Mesothelial cell of epicardium (in vitro differentiated cells): Measurements from ENCODE around the gene ZC3HAV1L. TPM values are rescaled to one million over a fixed set of nuclear protein-coding genes. Genes with fewer than 3 reads are reported as not detected.

Experiments used
- DNase-seq, 2 experiments: peaks; one replicate each; pipeline ENCODE4 v3.0.0; 2021; ENCODE audit warnings: low spot score in 2 of 2; ENCODE audit not compliant: unreplicated experiment in 2 of 2
- H3K27ac Mint-ChIP-seq: 2 replicates; pipeline ENCODE4 v1.8.0; 2021; ENCODE audit warnings: mixed read lengths
- H3K27me3 Mint-ChIP-seq: 2 replicates; pipeline ENCODE4 v1.8.0; 2021; ENCODE audit warnings: low read depth, mixed read lengths
- H3K36me3 Mint-ChIP-seq: 2 replicates; pipeline ENCODE4 v1.8.0; 2021; ENCODE audit warnings: mixed read lengths
- H3K4me1 Mint-ChIP-seq: 2 replicates; pipeline ENCODE4 v1.8.0; 2021; ENCODE audit warnings: mixed read lengths
- H3K4me3 Mint-ChIP-seq: 2 replicates; pipeline ENCODE4 v1.8.0; 2021; ENCODE audit warnings: mild to moderate bottlenecking, moderate library complexity, mixed read lengths
- H3K9me3 Mint-ChIP-seq: 2 replicates; pipeline ENCODE4 v1.8.0; 2021; ENCODE audit warnings: mixed read lengths
- CTCF ChIP-seq: fragments of 200-600 bp; sonication (generic); IDR thresholded peaks from one replicate; pipeline ENCODE4 v1.5.0; 2021; ENCODE audit warnings: antibody characterized with exemption; ENCODE audit not compliant: unreplicated experiment
- total RNA-seq: library from RNA; stranded (reverse); gene quantifications from 3 replicates; pipeline ENCODE4 v1.2.1, GENCODE V29; 2021

The ZC3HAV1L gene
- total RNA-seq, 1 donor from 2014 or later = 1.9 TPM

DNA sequence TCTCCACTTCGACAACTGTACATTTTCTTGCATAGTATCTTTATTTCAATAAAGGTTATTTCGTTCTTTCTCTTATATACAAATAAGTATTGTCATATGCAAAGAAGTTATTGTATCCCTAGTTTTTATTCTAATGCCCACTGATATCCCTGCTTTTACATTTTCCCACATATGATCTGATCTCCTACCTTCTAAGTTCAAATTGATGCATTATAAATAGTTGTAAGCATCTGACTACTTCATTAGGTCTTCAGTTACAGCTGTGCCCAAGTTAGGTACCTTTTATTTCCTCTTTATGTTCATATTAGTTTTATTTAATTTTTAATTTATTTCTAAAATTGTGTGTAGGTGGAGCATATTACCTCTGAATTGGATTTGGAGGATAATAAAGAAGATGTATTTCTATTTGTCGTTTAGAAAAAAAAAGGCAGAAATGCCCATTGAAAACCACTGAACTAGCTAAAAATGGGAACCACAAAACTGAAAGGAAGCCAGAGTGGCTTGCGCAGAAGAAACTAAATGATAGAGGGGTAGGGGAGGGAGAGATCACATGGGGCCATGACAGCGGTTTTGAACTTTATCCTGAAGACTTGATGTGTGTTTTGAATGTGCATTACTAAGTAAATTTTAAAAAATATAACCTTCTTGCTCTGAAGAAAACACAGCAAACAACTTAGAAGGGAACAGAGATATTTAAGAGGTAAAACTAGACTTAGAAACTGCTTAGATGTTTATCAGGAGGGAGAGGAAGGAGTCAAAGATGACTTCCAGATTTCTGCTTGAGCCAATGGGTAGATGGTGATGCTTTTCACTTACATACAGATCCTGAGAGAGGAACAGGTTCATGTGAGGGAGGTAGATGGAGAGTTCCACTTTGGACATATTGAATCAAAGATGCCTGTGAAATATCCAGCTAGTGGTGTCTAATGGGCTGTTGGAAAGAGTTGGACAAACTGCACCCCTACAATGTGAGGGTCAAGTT lies 9.3 kb upstream of the ZC3HAV1L start:
- Mint-ChIP-seq H3K9me3 (no peaks in the 10 kb centered on the region), H3K36me3 (peaks cover 22% of the 10 kb centered on the region)

GRCh38 chr7:139043823-139044812 lies 8.3 kb upstream of the ZC3HAV1L start:
- H3K9me3 Mint-ChIP-seq = no peaks in the 10 kb centered on the region
- H3K27me3 Mint-ChIP-seq = peaks cover 2% of the 10 kb centered on the region
- peaks cover 20% of the 10 kb centered on the region for H3K36me3 Mint-ChIP-seq
- no peak overlapping the region for H3K4me3 Mint-ChIP-seq
- no peak for TF ChIP-seq CTCF
- H3K4me1 Mint-ChIP-seq = no peaks in the 10 kb centered on the region
- no peak overlapping the region for H3K27ac Mint-ChIP-seq
- DNase-seq = no peak

More for the DNA sequence above, 9.3 kb upstream of the ZC3HAV1L start:
- Mint-ChIP-seq H3K27ac (no peak overlapping the region), H3K27me3 (no peaks in the 10 kb centered on the region), H3K4me1 (no peaks in the 10 kb centered on the region), H3K4me3 (no peak overlapping the region)
- TF ChIP-seq CTCF = no peak
- DNase-seq = no peak

DNA sequence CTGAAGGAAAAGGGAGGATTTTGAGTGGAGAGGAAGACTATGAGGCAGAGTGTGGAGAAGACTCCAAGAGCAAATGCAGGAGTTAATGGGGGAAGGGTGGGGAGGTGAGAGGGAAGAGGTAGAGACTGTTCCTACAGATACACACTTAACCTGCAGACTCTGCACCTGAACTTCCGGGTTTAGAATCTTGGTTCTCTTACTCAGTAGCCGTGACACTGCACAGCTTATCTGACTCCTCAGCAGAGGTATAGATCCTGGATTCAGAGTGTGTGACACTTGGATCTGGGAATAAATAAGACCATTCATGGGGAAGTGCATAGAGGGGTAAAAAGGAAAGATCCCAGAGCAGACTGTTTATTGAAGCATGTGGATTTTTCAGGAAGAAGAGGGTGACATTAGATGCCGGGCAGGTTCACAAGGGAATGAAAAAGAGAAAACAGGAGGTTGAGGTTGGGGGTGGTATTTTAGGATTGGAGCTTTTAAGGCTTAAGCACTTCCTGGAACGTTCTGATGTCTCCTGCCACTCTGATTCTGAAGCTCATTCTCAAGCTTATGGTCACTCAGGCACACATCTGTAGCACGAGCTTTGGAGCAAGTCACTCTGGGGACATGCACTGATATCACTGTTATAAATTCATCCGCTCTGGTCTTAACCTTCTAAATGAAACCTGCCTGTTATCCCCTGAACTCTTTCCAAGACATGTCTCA lies 5.7 kb upstream of the ZC3HAV1L start:
- Mint-ChIP-seq H3K36me3 (peaks cover 13% of the 10 kb centered on the region), H3K9me3 (no peaks in the 10 kb centered on the region), H3K27ac (no peak overlapping the region), H3K27me3 (peaks cover 13% of the 10 kb centered on the region), H3K4me1 (no peaks in the 10 kb centered on the region), H3K4me3 (no peak overlapping the region)
- no peak for DNase-seq
- TF ChIP-seq CTCF = no peak

DNA sequence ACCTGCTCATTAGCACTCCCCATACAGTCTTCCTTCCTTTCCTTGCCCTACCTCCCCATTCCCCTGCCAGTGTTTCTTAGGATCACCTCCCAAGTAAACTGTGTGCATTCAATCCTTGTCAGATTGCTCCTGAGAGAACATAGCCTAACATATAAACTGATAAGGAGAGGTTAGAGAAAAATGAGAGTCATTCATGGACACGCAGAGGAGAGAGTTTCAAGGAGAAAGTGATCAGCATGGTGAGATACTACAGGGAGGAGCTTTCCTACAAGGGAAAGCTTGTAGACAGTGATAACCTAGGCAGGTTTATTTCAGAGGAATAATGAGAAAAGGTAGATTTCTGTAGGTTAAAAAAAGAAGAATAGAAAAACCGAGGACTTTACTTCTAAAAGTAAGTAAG lies 2.8 kb upstream of the ZC3HAV1L start:
- H3K36me3 Mint-ChIP-seq = peaks cover 5% of the 10 kb centered on the region
- no peak for DNase-seq
- no peak overlapping the region for H3K27ac Mint-ChIP-seq
- no peaks in the 10 kb centered on the region for H3K9me3 Mint-ChIP-seq
- H3K27me3 Mint-ChIP-seq = peaks cover 13% of the 10 kb centered on the region
- no peak for TF ChIP-seq CTCF
- H3K4me3 Mint-ChIP-seq = no peak overlapping the region
- H3K4me1 Mint-ChIP-seq = no peaks in the 10 kb centered on the region

DNA sequence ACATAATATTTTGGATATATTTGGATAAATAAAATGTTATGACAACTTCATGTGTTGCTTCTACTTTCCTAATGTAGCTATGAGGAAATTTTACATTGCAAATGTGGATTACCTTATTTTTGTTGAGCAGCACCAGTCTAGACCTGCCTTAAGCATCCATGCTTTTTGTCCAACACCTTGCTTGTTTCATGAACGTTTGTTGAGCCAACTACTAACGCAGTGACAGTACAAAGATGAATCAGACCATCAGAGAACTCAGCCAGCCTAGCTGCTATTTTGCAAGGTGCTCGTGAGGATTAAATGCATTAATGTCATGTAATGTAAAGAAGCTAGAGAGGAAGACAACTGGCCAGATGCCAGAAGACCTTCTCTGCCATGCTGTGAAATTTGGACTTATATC lies 1.1 kb upstream of the ZC3HAV1L start:
- Mint-ChIP-seq H3K4me1 (no peaks in the 10 kb centered on the region), H3K36me3 (no peaks in the 10 kb centered on the region), H3K27ac (no peak overlapping the region), H3K27me3 (peaks cover 13% of the 10 kb centered on the region), H3K9me3 (peaks cover 3% of the 10 kb centered on the region), H3K4me3 (no peak overlapping the region)
- no peak for DNase-seq
- no peak for TF ChIP-seq CTCF
